LNCaP clone FGC (cell line): ENCODE measurements around the gene LBP.

Source experiments
- DNase-seq: peaks from one replicate; pipeline ENCODE4 v3.0.0-alpha.2; 2011; ENCODE audit warnings: low read depth
- H3K4me3 ChIP-seq: 2 replicates; pipeline ENCODE4 v1.5.1; 2011; ENCODE audit warnings: mild to moderate bottlenecking, low read depth, low read length, control low read depth
- CTCF ChIP-seq: IDR thresholded peaks from 2 replicates; pipeline ENCODE4 v1.5.1; 2012; ENCODE audit warnings: mild to moderate bottlenecking; ENCODE audit not compliant: control insufficient read depth, insufficient read depth; ENCODE audit errors: extremely low read depth

LBP gene

GRCh38 chr20:38418509-38419204, 72.4 kb downstream of the LBP start:
- no peak for DNase-seq
- no peak overlapping the region for H3K4me3 ChIP-seq
- TF ChIP-seq CTCF = no peak

- no peak for DNase-seq
- no peak overlapping the region for H3K4me3 ChIP-seq
- TF ChIP-seq CTCF = no peak
These were observed 74.3 kb downstream of the LBP start for GRCh38 chr20:38420388-38421085.

GRCh38 chr20:38421915-38422314, 75.6 kb downstream of the LBP start:
- H3K4me3 ChIP-seq = no peak overlapping the region
- no peak for TF ChIP-seq CTCF
- no peak for DNase-seq

GRCh38 chr20:38423541-38423940, 77.3 kb downstream of the LBP start:
- DNase-seq = no peak
- no peak for TF ChIP-seq CTCF

GRCh38 chr20:38424401-38424800, 78.1 kb downstream of the LBP start:
- no peak for TF ChIP-seq CTCF
- DNase-seq = no peak
- H3K4me3 ChIP-seq = no peak overlapping the region

More at GRCh38 chr20:38423541-38423940, 77.3 kb downstream of the LBP start:
- no peak overlapping the region for H3K4me3 ChIP-seq

- DNase-seq = no peak
- no peak for TF ChIP-seq CTCF
- H3K4me3 ChIP-seq = no peak overlapping the region
These were observed 80.0 kb downstream of the LBP start for GRCh38 chr20:38426006-38426897.
